MM.1S (cell line): Measurements from ENCODE around the gene SLC35E4.

Source experiments
- CTCF ChIP-seq: fragments of 300-600 bp; sonication (generic); IDR thresholded peaks from 2 replicates; pipeline ENCODE4 v1.5.1; 2016; ENCODE audit warnings: antibody characterized with exemption, low read length, mixed read lengths
- EZH2 ChIP-seq: fragments of 300-600 bp; sonication (generic); optimal IDR thresholded peaks from 2 replicates; pipeline ENCODE3; 2017; ENCODE audit warnings: low read depth, mild to moderate bottlenecking, antibody characterized with exemption, low read length, mixed read lengths

GRCh38 chr22:30634471-30635233, 929 bp upstream of the SLC35E4 start:
- TF ChIP-seq CTCF (peak; percentile 93), EZH2 (no peak)
